Measurements from ENCODE around the gene SETD1A.
A peak's percentile ranks its signal among the peaks of the same experiment; 100 is the strongest.

Gene SETD1A

GRCh38 chr16:31025339-31025738 is 67.8 kb downstream of the SETD1A start:
- no peak for DNase-seq

- DNase-seq, result no peak
Measured at GRCh38 chr16:31029272-31029671, 71.7 kb downstream of the SETD1A start.

- DNase-seq, result no peak
Measured at GRCh38 chr16:31031276-31031675, 73.7 kb downstream of the SETD1A start.

GRCh38 chr16:31032736-31033708 is 75.5 kb downstream of the SETD1A start, which contains the start of gene STX4:
Gene STX4 (plus strand): TSS chr16:31033558. CDS start chr16:31033806, 248 bp downstream.
- DNase-seq, result peak; percentile 95

- peak; percentile 63 for DNase-seq
Measured at GRCh38 chr16:31033709-31034492, 76.3 kb downstream of the SETD1A start.

Measured in NCI-H2171 treated with DMSO at 0.1 percent for 48 hours (cell line).